TTC549 (cell line): ENCODE measurements around the gene HAPLN2.
"Not testable (repeated sequence)": the region's sequence is repeated elsewhere in the genome, so short reads cannot be mapped to it uniquely, and the experiment has no call there.

Source experiments
- FAIRE-seq: peaks from 2 replicates; lab custom pipeline; 2012; peaks lifted over from hg19 to GRCh38; lab: Jason Lieb, UNC

HAPLN2 gene

GRCh38 chr1:156618853-156619581 lies at the start of gene HAPLN2:
Gene HAPLN2 (plus strand): TSS chr1:156619415. CDS start chr1:156623491, 4,076 bp downstream.
- no peak for FAIRE-seq

DNA sequence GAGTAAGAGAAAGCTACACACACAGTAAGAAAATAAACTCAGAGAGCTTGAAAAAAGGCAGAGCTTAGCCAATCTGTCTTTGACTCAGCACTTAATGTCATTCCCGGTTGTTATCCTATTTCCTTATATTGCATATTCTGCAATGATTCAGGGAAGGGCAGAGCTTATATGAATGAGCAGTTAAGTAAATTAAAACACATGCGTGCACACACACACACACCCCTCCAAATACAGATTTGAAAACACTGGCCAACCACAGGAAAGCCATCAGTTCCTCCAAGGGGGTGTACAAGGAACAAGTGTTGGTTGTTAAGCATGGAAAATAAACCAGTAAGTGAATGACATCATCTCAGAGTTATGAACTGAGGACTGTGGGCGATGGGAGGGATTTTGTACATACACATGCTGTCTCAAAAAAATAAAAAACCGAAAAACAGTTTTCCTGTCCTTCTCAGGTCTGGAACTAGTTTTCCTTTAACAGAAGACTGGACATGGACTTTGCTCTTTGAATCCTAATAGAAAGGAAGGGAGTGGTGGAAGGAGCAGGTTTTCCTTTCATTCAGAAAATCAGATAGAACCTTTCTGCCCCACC lies 47.9 kb upstream of the HAPLN2 start:
- no peak for FAIRE-seq

- FAIRE-seq = no peak
Observed at GRCh38 chr1:156571919-156572662, 47.1 kb upstream of the HAPLN2 start, which contains the start of gene IQGAP3. Gene IQGAP3 (minus strand): TSS chr1:156572565. CDS start chr1:156572529, 36 bp downstream.

- FAIRE-seq = no peak
Observed at GRCh38 chr1:156572663-156573018, 46.6 kb upstream of the HAPLN2 start.

DNA sequence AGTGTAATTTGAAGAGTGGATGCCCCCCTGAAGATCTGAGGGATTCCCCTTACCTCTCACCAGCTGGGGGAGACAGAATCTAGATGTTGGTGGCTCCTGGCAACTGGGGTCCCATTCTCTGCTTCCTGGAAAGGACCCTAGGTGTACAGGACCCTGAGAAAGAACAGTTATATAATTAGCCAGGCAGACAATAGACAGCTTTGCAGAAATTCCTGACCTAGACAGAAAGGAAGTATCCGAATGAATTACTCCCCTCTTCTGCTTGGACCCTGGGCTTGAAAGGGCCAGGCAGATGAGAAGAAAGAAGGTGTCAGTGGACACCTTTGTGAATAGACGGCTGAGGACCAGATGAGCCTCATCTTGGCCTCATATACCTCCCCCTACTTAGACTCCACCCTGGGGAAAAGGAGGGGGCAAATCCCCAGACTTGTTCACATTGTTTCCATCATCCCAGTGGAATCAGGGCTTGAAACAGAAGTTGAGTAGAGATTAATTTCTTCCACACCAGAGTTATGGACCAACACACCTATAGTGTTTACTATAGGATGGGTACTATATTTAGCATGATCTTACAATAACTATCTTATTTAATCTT lies 45.1 kb upstream of the HAPLN2 start:
- no peak for FAIRE-seq

DNA sequence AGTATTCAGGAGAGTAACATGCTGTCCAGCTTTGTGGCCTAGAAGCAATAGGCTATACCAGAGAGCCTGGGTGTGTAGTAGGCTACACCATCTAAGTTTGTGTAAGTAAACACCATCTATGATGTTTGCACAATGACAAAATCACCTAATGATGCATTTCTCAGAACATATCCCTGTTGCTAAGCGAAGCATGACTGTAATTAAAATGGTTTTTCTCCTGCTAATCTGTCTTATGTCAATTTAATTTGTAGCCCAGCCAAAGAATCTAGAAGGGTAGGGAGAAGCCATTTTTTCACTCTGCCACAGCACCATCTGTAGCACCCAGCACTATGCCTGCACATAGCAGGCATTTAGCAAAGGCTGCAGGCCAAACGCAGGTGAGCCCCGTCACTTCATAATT lies 41.7 kb upstream of the HAPLN2 start:
- no peak for FAIRE-seq

DNA sequence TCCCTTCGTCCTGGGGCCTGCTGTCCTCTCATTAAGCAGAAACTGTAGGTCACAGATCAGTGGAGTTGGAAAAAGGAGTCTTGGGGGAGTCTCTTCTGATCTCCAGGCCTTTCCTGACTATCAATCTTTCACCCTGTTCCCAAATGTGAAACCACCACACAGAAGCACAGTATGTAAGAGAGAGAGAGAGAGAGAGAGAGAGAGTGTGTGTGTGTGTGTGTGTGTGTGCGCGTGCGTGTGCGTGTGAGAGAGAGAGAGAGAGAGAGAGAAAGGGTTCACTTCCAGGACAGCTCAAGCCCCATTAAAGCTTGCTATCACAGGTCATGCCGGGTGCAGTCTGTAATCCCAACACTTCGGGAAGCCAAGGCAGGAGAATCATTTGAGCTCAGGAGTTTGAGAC lies 41.2 kb upstream of the HAPLN2 start:
- no peak for FAIRE-seq

DNA sequence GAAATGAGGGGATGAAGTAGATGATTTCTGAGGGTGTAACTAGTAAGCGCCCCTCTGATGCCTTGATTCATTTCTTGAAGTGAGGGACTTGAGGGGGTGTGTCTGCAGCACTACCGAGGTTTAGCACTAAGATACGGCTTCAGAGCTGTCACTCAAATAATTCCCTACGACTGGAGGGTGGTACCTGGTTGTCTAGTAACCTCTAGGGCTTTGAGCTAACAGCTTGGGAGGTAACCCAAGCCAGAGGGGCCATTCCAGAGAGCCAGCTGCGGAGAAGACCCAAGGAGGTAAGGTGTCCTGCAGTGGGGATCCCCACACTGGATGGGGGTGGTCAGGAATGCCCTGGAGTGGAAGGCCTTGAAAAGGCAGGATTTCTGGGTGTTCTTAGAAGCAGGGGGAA lies 39.7 kb upstream of the HAPLN2 start, which contains the start of gene TTC24:
Gene TTC24 (plus strand): TSS at position 252 of the 400 bp plus-strand sequence. CDS start 1,642 bp downstream, outside the sequence.
- no peak for FAIRE-seq

- no peak for FAIRE-seq
Observed at GRCh38 chr1:156581661-156582387, 37.4 kb upstream of the HAPLN2 start.

DNA sequence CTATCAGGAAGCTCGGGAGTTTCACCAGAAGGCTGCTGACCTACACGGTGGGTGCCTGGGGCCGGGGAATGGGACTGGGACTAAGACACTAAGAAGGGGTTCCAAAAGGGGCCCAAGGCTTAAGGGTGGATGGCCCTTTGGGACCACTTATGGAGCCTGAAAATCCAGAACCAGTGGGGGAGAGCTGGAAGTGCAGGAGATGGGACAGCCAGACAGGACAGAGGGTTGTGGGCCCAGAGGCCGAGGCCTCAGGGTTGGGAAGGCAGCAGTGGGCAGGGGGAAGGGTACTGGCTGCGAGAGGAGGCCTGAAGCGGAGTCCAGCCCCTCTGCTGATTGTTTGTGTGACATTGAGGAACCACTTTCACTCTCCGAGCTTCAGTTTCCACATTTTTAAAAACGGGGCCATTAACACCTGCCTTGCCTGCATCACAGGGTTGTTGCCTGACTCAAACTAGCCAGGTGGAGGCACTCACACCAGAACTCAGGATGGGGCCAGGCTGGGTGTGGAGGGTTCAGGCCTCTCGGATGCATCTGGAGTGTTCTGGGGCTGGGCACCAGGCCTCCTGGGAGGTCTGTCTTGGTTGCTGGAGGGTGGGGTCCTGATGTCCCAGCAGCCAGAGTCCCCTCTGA lies 36.7 kb upstream of the HAPLN2 start:
- no peak for FAIRE-seq

DNA sequence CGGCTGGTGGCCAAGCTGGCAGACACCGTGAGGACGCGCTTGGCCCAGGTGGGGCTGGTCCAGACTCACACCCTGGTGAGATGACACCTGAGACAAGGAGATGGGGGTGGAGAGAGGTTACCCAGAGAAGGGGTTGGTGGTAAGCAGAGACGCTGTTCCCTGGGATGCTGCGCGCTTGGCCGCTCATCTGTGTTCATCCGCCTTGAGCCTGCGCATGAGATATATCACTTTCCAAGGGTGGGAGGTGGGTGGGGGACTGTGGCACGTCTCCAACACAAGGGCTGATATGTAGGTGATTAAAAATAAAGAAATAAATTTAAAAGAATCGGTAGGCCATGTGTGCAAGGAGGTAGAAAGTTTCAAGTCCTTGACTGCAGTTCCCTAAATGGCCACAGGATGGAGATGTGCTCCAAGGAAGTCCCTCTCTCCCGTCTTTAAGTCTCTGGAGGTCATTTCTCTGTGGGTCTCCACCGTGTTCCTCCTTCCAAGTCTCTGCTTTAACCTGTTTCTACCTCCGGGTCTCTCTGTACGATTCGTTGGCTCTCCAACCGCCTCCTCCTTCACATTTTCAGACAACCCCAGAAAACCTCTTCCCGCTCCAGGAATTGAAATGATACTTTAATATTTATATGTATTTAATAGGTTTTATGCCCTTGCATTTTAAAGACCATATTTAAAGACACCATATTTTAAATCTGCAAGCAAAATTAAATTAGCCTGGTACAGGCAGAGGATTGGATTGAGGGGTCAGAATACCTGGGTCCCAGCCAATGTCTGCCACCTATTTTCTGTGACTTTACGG lies 35.2 kb upstream of the HAPLN2 start:
- FAIRE-seq = peak; percentile 92

DNA sequence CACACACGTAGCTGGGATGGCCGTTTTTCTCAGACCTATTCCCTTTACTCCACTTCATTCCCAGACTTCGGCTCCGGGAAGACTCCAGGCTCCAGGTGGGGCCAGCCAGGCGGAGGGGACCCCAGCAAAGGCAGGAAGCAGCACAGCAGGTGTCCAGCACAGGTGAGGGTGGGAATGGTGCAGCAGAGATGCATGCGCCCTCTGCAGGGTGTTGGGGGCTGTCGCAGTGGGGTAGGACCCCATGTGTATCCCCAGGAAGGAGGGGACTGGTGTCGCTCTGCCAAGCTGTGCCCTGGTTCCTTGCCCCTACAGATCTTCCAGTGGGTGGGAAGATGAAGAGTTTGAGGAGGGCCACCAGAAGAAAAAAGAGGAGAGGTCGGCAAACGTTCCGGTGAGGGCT lies 34.4 kb upstream of the HAPLN2 start:
- FAIRE-seq = no peak

DNA sequence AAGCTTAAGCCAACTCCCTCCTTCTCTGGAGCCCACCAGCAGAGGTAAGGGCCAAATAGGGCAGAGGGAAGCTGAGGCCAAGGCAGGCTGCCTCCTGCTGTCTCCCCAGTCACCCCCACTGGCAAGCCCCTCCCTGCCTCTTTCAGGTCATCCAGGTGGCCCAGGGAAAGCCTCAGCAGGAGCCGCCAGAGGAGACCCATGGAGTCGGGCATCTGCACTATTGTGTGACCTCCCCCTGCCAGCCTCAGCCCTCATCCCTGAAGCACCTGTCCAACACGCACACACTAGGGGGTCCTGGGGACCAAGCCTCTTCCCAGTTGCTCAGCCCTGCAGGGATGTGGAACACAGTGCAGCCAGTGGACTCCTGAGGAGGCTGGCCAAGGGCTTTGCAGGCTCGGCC lies 32.9 kb upstream of the HAPLN2 start:
- FAIRE-seq = no peak

DNA sequence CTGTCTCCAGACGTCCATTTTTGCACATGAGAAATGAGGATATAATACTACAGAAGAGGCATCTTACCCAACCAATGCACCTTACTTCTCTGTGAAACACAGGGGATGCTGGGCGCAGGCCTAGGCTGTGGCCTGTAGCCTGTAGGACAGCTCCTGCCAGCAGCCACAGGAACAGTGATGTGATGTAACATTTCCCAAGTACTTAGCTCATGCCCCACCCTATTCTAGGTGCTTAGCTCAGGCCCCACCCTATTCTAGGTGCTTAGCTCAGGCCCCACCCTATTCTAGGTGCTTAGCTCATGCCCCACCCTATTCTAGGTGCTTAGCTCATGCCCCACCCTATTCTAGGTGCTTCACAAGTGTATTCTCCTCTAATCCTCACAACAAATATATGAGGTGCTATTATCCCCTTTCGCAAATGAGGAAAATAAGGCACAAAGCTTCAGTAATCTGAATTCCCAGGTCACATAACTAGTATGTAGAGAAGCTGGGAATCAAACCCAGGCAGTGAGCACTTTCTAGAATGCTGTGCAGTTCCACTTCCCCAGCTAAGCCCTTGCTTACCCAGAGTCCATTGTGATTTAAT lies 32.2 kb upstream of the HAPLN2 start:
- FAIRE-seq = no peak

DNA sequence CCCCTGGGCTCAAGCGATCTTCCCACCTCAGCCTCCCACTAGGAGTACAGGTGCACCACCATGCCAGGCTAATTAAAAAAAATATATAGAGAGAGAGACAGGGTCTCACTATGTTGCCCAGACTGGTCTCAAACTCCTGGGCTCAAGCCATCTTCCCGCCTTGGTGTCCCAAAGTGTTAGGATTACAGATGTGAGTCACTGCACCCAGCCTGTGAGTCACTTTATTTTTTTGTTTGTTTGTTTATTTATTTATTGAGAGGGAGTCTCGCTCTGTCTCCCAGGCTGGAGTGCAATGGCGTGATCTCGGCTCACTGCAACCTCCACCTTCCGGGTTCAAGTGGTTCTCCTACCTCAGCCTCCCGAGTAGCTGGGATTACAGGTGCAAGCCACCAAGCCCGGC lies 31.3 kb upstream of the HAPLN2 start:
- not testable (repeated sequence) for FAIRE-seq

DNA sequence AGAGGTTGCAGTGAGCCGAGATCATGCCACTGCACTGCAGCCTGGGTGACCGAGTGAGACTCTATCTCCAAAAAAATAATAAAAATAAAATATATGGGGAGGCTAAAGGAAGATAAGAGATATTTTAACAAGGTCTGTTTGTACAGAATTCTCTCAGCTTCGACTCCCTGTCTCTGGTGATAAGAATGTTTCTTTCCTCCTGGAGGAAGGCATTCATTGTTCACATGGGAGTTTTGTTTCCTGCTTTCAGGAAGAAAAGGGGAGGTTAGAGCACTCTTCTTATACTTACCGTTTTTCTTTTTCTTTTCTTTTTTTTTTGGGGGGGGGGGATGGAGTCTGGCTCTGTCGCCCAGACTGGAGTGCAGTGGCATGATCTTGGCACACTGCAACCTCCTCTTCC lies 29.7 kb upstream of the HAPLN2 start:
- no peak for FAIRE-seq

DNA sequence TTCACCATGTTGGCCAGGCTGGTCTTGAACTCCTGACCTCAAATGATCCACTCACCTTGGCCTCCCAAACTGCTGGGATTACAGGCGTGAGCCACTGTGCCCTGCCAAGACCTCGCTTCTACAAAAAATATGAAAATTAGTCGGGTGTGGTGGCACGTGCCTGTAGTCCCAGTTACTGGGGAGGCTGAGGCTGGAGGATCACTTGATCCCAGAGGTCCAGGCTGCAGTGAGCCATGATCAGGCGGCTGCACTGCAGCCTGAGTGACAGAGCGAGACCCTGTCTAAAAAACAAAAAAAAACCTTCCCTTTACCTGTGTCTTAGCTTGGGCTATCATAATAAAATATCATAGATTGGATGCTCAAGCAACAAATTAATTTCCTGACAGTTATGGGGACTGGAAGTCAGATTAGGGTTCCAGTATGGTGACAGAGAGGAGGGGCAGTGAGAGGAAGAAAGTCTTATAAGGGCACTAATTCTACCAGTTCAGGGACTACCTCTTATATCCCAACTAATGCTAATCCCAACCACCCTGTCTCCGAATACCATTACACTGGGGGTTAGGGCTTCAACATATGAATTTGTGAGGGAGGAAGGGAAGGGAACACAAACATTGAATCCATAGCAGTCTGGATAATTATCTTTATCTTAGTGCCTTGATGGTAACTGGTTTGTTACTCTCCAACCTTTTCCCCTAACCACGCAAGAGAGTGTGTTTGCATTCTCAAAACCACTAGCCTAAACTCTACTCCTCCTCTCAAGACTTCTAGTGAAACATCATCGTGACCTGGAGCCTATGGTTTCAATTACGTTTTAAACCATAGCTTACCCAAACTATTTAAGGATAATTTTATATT lies 28.7 kb upstream of the HAPLN2 start:
- no peak for FAIRE-seq

DNA sequence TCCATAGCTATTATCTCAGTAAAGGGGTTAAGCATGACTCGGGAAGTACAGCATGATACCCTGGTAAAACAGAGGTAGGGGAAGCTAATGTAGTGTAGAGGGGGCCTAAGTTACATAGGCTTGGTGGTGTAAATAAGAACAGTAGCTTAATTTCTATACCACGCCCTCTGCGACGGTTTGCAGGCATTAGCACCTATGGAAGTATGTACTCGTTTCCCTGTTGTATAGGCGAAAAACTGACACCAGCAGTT lies 28.1 kb upstream of the HAPLN2 start:
- no peak for FAIRE-seq

GRCh38 chr1:156591432-156592157 lies 27.6 kb upstream of the HAPLN2 start, which contains the start of gene NAXE:
Gene NAXE (plus strand): TSS chr1:156591776. CDS start chr1:156591805, 29 bp downstream.
- no peak for FAIRE-seq
